Astrocyte of the hippocampus (primary cell): ENCODE data around the gene SKA3.

Experiments
- DNase-seq: peaks from one replicate; pipeline ENCODE4 v3.0.0; 2011; ENCODE audit warnings: low read depth, low spot score

SKA3 gene

GRCh38 chr13:21116141-21116540 is 60.2 kb downstream of the SKA3 start:
- no peak for DNase-seq

DNA sequence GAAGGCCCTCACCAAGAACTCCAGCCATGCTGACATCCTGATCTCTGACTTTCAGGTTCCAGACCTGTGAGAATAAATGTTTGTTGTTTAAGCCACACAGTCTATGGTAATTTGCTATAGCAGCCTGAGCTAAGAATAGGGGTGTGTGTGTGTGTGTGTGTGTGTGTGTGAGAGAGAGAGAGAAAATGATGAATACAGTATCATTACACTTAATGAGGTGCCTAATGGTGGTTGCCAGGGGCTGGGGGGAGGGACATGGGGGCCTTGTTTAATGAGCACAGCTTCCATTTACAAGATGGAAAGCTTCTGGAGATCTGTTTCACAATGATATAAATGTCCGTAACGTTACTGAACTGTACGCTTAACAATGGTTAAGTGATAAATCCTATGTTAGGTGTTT is 61.1 kb downstream of the SKA3 start:
- DNase-seq, result no peak

DNA sequence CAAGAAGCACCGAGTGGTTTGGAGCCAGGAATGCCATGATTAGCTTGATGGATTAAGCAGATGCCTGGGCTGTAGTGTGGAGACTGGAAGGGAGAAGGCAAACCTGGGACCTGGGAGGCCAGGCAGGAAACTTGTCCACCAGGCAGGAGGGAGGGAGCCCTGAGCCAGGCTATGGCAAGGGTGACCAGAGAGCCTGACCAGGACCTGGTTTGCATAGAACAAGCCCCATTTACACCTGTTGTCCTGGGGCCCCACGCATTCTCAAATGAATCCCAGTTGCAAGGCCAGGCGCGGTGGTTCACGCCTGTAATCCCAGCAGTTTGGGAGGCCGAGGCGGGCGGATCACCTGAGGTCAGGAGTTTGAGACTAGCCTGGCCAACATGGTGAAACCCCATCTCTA is 64.8 kb downstream of the SKA3 start:
- no peak for DNase-seq

DNA sequence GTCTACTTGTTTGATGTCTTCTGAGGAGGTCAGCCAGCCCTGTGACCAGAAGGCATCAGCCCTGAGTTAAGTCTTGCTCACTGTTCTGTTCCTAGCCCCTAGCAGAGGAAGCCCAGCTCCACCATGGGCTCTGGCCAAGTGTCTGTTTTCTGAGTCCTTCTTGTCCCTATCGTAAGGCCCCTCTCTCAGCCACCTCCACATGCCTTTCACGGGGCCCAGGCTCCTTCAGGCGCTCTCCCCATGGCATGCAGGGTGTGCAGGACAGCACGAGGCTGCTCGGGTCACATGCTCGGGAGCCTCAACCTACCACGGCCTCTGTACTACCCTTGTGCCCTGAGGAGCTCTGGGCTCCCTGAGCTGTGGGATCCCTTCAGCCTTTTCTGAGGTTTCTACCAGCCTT is 67.2 kb downstream of the SKA3 start:
- no peak for DNase-seq

DNA sequence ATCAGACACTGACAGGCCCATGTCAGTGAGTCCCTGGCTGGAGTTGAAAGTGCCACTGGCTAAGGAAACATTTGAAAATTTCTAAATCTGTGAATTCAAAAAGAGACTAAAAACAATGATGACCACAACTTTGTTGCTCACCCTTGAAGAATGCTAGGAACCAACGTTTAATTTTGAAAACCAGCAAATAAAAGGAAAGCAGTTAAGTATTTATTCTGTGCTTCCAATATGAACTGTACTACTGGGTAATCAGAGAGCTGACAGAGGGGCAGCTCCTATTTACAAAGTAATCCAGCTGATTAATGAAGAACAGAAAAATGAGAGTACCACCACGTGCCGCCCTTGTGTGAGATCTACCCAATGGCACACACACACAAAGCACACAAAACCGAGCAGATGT is 70.3 kb downstream of the SKA3 start:
- DNase-seq, result peak; percentile 78

- DNase-seq, result no peak
Measured at GRCh38 chr13:21104199-21105019, 71.9 kb downstream of the SKA3 start.
